Activated naive CD8-positive, alpha-beta T cell treated with anti-CD3 and anti-CD28 coated beads, Interleukin-2, amount 10 ng/mL, durations not matched to agents 7 days and 5 days (primary cell): ENCODE measurements around the gene EPHA2. TPM values are rescaled to one million over a fixed set of nuclear protein-coding genes. Genes with fewer than 3 reads are reported as not detected.
"Not testable (repeated sequence)": the region's sequence is repeated elsewhere in the genome, so short reads cannot be mapped to it uniquely, and the experiment has no call there.

ENCODE experiments used
- ATAC-seq: fragments of 150-1000 bp; cut with Tn5 transposase; one replicate; pipeline ENCODE4 v1.10.0; 2021; ENCODE audit warnings: low read depth, moderate library complexity
- POLR2A ChIA-PET: fragments of 350-600 bp; sonication (Branson Sonifier 250); formaldehyde crosslinking; loops from one replicate; lab custom pipeline; 2021; ENCODE audit warnings: antibody characterized with exemption; lab: Charles Lee
- DNase-seq: peaks from one replicate; pipeline ENCODE4 v3.0.0; 2021
- H3K27ac Mint-ChIP-seq: one replicate; pipeline ENCODE4 v1.8.0; 2022; ENCODE audit warnings: mild to moderate bottlenecking, mixed read lengths
- H3K27me3 Mint-ChIP-seq: one replicate; pipeline ENCODE4 v1.8.0; 2022; ENCODE audit warnings: mild to moderate bottlenecking, moderate library complexity, mixed read lengths
- H3K36me3 Mint-ChIP-seq: one replicate; pipeline ENCODE4 v1.8.0; 2021; ENCODE audit warnings: mild to moderate bottlenecking, mixed read lengths
- H3K4me1 Mint-ChIP-seq: one replicate; pipeline ENCODE4 v1.8.0; 2021; ENCODE audit warnings: mixed read lengths
- H3K4me3 Mint-ChIP-seq: one replicate; pipeline ENCODE4 v1.8.0; 2022; ENCODE audit warnings: mild to moderate bottlenecking, moderate library complexity, mixed read lengths
- H3K9me3 Mint-ChIP-seq: one replicate; pipeline ENCODE4 v1.8.0; 2021; ENCODE audit warnings: mixed read lengths
- total RNA-seq, 2 experiments: library from RNA; stranded (reverse); gene quantifications; one replicate each; pipeline ENCODE4 v1.2.3, GENCODE V29; 2021

The EPHA2 gene
- total RNA-seq, 2 experiments from 2014 or later = not detected

DNA sequence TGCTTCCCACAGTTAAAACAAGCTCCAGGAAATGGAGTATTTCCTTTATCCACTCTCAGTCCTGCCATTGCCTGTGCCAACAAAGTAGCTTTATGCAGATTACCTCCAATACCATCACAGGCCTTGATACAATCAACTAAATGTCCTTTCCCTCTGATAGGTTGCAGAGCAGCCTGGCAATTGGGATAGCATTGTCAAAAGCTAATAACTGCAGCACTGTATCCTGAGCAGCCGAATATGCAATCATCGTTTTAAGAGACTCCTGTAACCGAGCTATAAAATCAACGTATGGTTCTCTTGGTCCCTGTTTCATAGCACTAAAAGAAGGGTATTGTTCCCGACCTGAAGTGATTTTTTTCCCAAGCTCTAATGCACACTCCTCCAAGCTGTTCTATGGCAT, 48.8 kb downstream of the EPHA2 start:
- H3K4me3 Mint-ChIP-seq, H3K27ac Mint-ChIP-seq, H3K36me3 Mint-ChIP-seq, H3K4me1 Mint-ChIP-seq, DNase-seq, POLR2A ChIA-PET, ATAC-seq: not testable (repeated sequence)
- Mint-ChIP-seq H3K27me3 (peaks cover 38% of the 10 kb centered on the region), H3K9me3 (peaks cover 12% of the 10 kb centered on the region)

DNA sequence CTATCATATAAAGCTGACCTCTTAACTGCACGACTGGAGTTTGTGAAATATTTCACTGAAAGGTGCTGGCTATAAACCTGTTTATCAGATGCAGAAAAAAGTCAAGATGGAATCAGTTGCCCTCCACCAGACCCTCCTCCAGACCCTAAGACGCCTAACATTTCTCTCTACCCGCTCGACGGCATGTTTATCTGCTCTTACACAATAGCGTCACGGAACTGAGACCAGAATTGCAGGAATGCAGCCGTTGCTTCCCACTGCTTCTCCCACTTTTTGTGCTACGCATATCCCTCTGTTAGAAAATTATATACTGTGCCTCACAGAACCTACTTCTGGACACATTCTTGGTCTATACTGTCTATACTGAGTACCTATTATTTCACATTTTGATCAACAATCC, 54.2 kb downstream of the EPHA2 start:
- Mint-ChIP-seq H3K27me3 (peaks cover 38% of the 10 kb centered on the region), H3K4me3 (no peak overlapping the region), H3K36me3 (no peaks in the 10 kb centered on the region), H3K27ac (no peak overlapping the region), H3K9me3 (peaks cover 6% of the 10 kb centered on the region), H3K4me1 (no peaks in the 10 kb centered on the region)
- POLR2A ChIA-PET = no interaction called here
- DNase-seq (no peak), ATAC-seq (no peak)

DNA sequence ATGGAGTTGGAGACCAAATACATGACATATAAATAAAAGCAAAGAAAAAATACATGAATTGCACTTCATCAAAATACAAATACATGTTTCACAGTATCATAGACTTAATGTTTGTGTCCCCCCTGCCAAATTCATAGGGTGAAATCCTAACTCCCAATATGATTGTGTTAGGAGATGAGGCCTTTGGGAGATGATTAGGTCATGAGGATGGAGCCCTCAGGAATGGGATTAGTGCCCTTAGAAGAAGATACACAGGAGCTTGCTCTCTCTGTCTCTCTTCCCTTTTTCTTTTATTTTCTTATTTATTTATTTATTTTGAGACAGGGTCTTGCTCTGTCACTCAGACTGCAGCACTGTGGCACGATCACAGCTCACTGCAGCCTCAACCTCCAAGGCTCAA, 56.5 kb downstream of the EPHA2 start:
- DNase-seq (no peak), ATAC-seq (no peak)
- POLR2A ChIA-PET = no interaction called here
- H3K27ac Mint-ChIP-seq = no peak overlapping the region
- no peaks in the 10 kb centered on the region for H3K36me3 Mint-ChIP-seq
- H3K4me3 Mint-ChIP-seq = no peak overlapping the region
- H3K4me1 Mint-ChIP-seq = no peaks in the 10 kb centered on the region
- peaks cover 6% of the 10 kb centered on the region for H3K9me3 Mint-ChIP-seq
- H3K27me3 Mint-ChIP-seq = peaks cover 36% of the 10 kb centered on the region

- no peak overlapping the region for H3K4me3 Mint-ChIP-seq
- H3K27me3 Mint-ChIP-seq = peaks cover 23% of the 10 kb centered on the region
- no peaks in the 10 kb centered on the region for H3K36me3 Mint-ChIP-seq
- H3K4me1 Mint-ChIP-seq = no peaks in the 10 kb centered on the region
- no peak overlapping the region for H3K27ac Mint-ChIP-seq
- no peaks in the 10 kb centered on the region for H3K9me3 Mint-ChIP-seq
- no peak for DNase-seq
- POLR2A ChIA-PET = no interaction called here
- no peak for ATAC-seq
Measured at GRCh38 chr1:16095447-16095846, 60.4 kb downstream of the EPHA2 start.

DNA sequence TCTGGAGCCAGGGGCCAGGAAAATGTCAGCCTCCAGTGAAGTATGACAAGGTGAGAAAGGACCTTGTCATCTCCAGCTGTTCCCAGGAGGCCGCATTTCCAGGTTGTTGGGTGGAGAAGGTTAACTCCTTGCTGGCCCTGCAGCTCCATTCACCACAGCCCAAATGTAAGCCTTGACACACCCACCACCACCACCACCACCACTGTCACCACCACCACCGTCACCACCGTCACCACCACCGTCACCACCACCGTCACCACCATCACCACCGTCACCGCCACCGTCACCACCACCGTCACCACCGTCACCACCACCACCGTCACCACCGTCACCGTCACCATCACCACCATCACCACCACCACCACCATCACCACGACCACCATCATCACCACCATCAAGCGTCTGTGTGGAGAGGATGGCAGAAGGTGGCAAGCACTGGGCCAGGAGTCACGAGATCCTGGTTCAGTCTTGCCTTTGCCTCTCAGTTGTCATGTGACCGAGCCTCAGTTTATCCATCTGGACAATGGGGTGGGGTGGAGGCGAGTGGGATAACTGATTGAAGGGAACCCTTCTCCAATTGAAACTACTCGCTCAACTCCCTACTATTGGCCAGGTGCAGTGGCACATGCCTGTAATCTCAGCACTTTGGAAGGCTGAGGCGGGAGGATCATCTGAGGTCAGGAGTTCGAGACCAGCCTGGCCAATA, 61.3 kb downstream of the EPHA2 start:
- Mint-ChIP-seq H3K36me3 (no peaks in the 10 kb centered on the region), H3K9me3 (no peaks in the 10 kb centered on the region), H3K27me3 (peaks cover 19% of the 10 kb centered on the region), H3K27ac (no peak overlapping the region), H3K4me1 (no peaks in the 10 kb centered on the region), H3K4me3 (no peak overlapping the region)
- POLR2A ChIA-PET = no interaction called here
- ATAC-seq (no peak), DNase-seq (no peak)

GRCh38 chr1:16093611-16094010, 62.3 kb downstream of the EPHA2 start:
- Mint-ChIP-seq H3K27me3 (peaks cover 19% of the 10 kb centered on the region), H3K36me3 (no peaks in the 10 kb centered on the region), H3K4me1 (no peaks in the 10 kb centered on the region), H3K9me3 (no peaks in the 10 kb centered on the region), H3K4me3 (no peak overlapping the region), H3K27ac (no peak overlapping the region)
- no peak for DNase-seq
- POLR2A ChIA-PET = no interaction called here
- ATAC-seq = no peak

DNA sequence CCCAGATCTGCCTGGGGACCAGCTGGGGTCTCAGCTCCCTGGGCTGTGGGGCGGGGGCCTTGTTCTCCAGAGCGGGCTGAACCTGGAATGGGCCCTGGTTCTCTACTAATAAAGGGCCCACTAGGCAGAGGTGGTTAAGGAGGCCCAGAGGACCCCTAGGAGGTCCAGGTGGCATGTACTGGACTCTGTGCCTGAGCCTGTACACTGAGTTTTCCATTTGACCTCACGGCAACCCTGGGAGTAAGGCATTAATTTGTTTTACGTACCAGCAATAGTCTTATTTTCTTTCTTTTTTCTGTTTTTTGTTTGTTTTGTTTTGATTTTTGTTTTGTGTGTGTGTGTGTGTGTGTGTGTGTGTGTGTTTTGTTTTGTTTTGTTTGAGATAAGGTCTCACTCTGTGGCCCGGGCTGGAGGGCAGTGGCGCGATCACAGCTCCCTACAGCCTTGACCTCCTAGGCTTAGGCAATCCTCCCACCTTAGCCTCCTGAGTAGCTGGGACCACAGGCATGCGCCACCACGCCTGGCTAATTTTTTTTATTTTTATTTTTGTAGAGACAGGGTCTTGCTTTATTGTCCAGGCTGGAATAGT, 62.9 kb downstream of the EPHA2 start:
- no peak overlapping the region for H3K27ac Mint-ChIP-seq
- no peaks in the 10 kb centered on the region for H3K36me3 Mint-ChIP-seq

DNA sequence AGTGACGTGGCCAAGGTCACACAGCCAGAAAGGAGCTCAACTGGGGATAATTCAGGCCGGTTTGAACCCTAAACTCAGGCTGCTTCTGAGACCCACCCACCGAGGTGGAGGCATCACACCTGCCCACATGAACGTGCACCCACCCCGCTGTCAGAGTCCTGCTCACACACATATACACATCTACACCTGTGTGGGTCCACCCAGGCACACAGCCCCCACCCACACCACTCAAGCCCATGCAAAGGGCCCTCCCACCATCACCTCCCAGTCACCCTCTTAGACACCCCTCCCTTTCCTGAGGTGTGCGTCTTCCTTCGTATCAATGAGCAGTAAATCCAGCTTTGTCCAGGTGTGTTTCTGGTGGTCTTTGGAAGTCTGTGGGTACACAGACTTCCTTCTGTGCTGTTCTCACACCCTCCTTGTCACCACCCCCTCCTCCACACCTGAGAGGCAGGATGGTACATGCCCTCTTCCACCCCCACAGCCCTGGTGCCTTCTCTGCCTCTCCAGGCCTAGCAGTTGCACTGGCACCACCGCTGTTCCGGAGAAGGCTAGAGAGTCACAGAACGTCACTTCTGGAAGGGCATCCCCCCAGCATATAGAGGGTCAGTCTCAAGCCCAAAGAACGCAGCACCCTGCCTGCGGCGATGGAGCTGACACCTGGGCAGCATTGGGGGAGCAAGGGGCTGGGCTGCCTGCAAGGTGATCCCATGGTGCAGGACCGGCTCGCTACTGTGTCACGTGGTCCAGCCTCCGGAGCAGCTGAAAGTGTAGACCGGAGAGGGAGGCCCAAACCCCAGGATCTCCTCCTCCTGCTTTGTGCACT, 63.6 kb downstream of the EPHA2 start:
- Mint-ChIP-seq H3K27me3 (peaks cover 17% of the 10 kb centered on the region), H3K27ac (no peak overlapping the region), H3K9me3 (no peaks in the 10 kb centered on the region), H3K4me3 (no peak overlapping the region), H3K4me1 (no peaks in the 10 kb centered on the region), H3K36me3 (no peaks in the 10 kb centered on the region)
- ATAC-seq = no peak
- no peak for DNase-seq
- POLR2A ChIA-PET = no interaction called here

More for the DNA sequence above, 62.9 kb downstream of the EPHA2 start:
- no peak for ATAC-seq
- Mint-ChIP-seq H3K4me3 (no peak overlapping the region), H3K4me1 (no peaks in the 10 kb centered on the region), H3K9me3 (no peaks in the 10 kb centered on the region), H3K27me3 (peaks cover 19% of the 10 kb centered on the region)
- POLR2A ChIA-PET = no interaction called here
- no peak for DNase-seq

DNA sequence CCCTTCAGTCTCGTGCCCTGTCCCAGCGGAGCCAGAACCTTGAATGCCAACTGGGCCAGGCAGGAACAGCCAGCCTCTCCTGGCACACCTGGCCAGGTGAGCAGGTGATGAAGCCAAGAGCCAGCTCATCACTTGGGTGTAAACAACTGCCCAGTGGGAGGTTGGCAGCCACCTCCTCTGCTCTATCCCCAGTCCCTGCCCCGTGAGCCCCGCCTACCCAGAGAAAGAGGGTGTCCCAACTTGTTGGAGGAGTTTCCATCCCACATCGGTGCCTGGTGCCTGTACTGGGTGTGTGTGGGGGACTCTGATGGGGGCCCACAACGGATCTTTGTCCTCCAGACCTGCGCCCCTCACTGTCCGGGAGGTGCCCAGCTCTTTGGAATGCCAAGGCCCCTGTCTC, 64.6 kb downstream of the EPHA2 start:
- Mint-ChIP-seq H3K36me3 (no peaks in the 10 kb centered on the region), H3K27ac (no peak overlapping the region), H3K9me3 (no peaks in the 10 kb centered on the region), H3K27me3 (peaks cover 8% of the 10 kb centered on the region), H3K4me3 (no peak overlapping the region), H3K4me1 (no peaks in the 10 kb centered on the region)
- no peak for ATAC-seq
- POLR2A ChIA-PET = no interaction called here
- no peak for DNase-seq

DNA sequence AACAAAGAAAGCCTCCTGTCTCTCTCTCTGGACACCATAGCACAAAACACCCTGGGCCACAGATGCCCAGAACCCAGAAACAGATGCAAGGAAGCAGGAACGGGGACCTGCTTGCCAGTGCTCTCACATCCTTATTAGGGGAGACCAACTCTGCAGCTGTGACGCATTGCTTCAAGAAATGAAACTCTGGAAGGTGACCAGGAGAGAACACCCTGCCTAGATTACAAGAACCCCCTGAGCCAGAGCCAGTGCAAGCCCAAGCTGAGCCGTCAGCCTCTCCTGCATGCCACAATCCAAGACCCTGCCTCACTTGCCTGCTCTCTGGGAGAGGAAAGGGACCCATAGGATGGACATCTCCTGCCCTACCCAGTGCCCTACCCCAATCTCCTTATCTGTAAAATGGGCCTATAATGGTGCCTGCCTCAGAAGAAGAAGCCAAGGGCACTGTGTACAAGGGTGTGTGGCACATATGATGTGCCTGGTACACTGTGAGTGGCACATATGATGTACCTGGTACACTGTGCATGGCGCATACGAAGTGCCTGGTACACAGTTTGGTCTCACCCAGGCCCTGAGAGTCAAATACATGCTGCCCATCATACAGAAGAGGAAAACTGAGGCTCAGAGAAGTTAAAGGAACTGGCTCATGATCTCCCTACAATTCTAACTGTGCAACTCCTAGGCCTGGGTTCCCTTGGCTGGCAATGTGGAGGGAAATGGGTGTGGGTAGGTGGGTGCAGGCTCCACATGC, 65.6 kb downstream of the EPHA2 start:
- Mint-ChIP-seq H3K4me3 (no peak overlapping the region), H3K27ac (no peak overlapping the region), H3K27me3 (peaks cover 3% of the 10 kb centered on the region), H3K4me1 (no peaks in the 10 kb centered on the region), H3K9me3 (no peaks in the 10 kb centered on the region), H3K36me3 (no peaks in the 10 kb centered on the region)
- POLR2A ChIA-PET = no interaction called here
- no peak for DNase-seq
- ATAC-seq = no peak

DNA sequence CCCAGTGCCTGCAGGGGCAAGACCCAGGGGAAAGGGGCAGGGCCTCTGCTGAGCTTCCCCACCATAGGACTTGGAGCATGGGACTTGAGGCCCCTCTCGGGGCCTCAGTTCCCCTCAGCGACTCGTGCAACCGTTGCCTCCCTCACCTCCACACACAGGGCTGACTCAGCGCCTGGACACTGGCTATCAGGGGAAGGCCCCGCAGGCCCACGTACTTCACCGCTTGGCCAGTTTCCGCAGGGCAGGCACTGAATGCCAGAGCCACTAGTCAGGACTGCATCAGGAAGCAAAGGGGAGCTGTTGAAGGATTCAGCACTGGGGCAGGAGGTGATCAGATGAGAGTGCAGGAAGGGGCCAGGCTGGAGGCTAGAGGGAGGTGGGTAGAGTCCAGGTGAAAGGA, 66.9 kb downstream of the EPHA2 start:
- DNase-seq (no peak), ATAC-seq (no peak)
- H3K27me3 Mint-ChIP-seq = peaks cover 2% of the 10 kb centered on the region
- H3K36me3 Mint-ChIP-seq = no peaks in the 10 kb centered on the region
- no peak overlapping the region for H3K27ac Mint-ChIP-seq
- POLR2A ChIA-PET = interaction anchor here (1.1 kb wide), 1 partner anchor 10 kb away, joined by 3 read pairs; no protein-coding TSS in a partner anchor
- H3K9me3 Mint-ChIP-seq = no peaks in the 10 kb centered on the region
- H3K4me1 Mint-ChIP-seq = no peaks in the 10 kb centered on the region
- H3K4me3 Mint-ChIP-seq = no peak overlapping the region

DNA sequence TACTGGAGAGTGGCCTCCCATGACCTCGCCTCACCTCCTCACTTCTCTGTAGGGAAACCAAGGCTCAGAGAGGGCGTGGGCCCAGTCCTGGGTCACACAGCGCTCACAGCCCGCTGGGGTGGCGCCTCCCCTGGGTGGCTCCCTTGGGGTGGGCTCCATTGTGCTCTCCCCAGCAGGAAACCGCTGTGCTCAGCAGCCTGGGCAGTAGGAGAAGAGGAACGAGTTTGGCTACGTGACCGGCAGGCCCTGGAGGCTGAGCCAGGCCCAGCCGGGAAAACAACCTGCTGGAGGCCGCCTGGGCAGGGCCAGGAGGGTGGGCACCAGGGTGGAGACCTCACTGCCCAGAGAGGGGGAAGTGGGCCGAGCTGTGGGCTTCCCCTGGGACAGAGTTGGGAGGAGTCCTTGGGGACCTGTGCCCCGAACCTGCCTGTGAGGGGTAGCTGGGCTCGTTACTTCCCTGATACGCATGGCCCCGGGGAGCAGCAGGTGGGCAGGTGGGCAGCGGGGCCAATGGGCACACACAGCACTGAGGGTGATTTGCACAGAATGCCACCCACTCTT, 67.4 kb downstream of the EPHA2 start:
- H3K27ac Mint-ChIP-seq = no peak overlapping the region
- DNase-seq (no peak), ATAC-seq (no peak)
- no peaks in the 10 kb centered on the region for H3K9me3 Mint-ChIP-seq
- H3K4me1 Mint-ChIP-seq = no peaks in the 10 kb centered on the region
- POLR2A ChIA-PET = interaction anchor here (1.1 kb wide), 1 partner anchor 10 kb away, joined by 3 read pairs; no protein-coding TSS in a partner anchor
- H3K27me3 Mint-ChIP-seq = peaks cover 2% of the 10 kb centered on the region
- H3K4me3 Mint-ChIP-seq = no peak overlapping the region
- H3K36me3 Mint-ChIP-seq = no peaks in the 10 kb centered on the region

GRCh38 chr1:16087733-16088132, 68.1 kb downstream of the EPHA2 start:
- POLR2A ChIA-PET = interaction anchor here (1.1 kb wide), 1 partner anchor 9 kb away, joined by 3 read pairs; no protein-coding TSS in a partner anchor
- no peak for DNase-seq
- Mint-ChIP-seq H3K27ac (no peak overlapping the region), H3K9me3 (no peaks in the 10 kb centered on the region), H3K4me1 (no peaks in the 10 kb centered on the region), H3K27me3 (peaks cover 2% of the 10 kb centered on the region), H3K36me3 (no peaks in the 10 kb centered on the region), H3K4me3 (no peak overlapping the region)
- no peak for ATAC-seq
